Ascending aorta (tissue), 2 donors: Measurements from ENCODE around the gene CHRNA9. TPM values are rescaled to one million over a fixed set of nuclear protein-coding genes. Genes with fewer than 3 reads are reported as not detected.

ENCODE experiments used
- DNase-seq, 2 donors: peaks; one replicate each; pipeline ENCODE4 v3.0.0-alpha.2; 2019; ENCODE audit warnings: low spot score in 2 of 2
- H3K27ac ChIP-seq, 2 donors: fragments of 200-600 bp; sonication (generic); one replicate each; pipeline ENCODE4 v1.5.1; 2016 to 2017; ENCODE audit warnings: mild to moderate bottlenecking in 1 of 2
- H3K27me3 ChIP-seq: fragments of 200-600 bp; sonication (generic); one replicate; pipeline ENCODE4 v1.5.1; 2017
- H3K36me3 ChIP-seq, 2 donors: fragments of 200-600 bp; sonication (generic); one replicate each; pipeline ENCODE4 v1.5.1; 2016
- H3K4me1 ChIP-seq, 2 donors: fragments of 200-600 bp; sonication (generic); one replicate each; pipeline ENCODE4 v1.5.1; 2016 to 2017; ENCODE audit warnings: mild to moderate bottlenecking in 1 of 2
- H3K4me3 ChIP-seq, 2 donors: fragments of 200-600 bp; sonication (generic); one replicate each; pipeline ENCODE4 v1.5.1; 2016 to 2017; ENCODE audit warnings: mild to moderate bottlenecking in 1 of 2
- H3K9me3 ChIP-seq, 2 donors: fragments of 200-600 bp; sonication (generic); one replicate each; pipeline ENCODE4 v1.5.1; 2016
- intact Hi-C: fragments of 100-400 bp; cut with DNase I; formaldehyde crosslinking; loops from one replicate; pipeline ENCODE4 v1.15.1; 2023
- total RNA-seq: library from RNA; depleted of rRNA; stranded (reverse); fragments of >200 nt; gene quantifications from one replicate; pipeline ENCODE4 v1.1.0, GENCODE V29; 2016
- TF ChIP-seq, protein P1 (sequence below), 3 experiments: fragments of 200-600 bp in 2 of 3; fragments of 450-650 bp in 1 of 3; sonication (generic) in 2 of 3; IDR thresholded peaks; one replicate each; pipeline ENCODE4 v1.5.1; 2016 to 2019; ENCODE audit warnings: antibody characterized with exemption in 3 of 3, mild to moderate bottlenecking in 1 of 3, moderate library complexity in 1 of 3

The CHRNA9 gene
- total RNA-seq, 1 donor from 2014 or later = not detected

DNA sequence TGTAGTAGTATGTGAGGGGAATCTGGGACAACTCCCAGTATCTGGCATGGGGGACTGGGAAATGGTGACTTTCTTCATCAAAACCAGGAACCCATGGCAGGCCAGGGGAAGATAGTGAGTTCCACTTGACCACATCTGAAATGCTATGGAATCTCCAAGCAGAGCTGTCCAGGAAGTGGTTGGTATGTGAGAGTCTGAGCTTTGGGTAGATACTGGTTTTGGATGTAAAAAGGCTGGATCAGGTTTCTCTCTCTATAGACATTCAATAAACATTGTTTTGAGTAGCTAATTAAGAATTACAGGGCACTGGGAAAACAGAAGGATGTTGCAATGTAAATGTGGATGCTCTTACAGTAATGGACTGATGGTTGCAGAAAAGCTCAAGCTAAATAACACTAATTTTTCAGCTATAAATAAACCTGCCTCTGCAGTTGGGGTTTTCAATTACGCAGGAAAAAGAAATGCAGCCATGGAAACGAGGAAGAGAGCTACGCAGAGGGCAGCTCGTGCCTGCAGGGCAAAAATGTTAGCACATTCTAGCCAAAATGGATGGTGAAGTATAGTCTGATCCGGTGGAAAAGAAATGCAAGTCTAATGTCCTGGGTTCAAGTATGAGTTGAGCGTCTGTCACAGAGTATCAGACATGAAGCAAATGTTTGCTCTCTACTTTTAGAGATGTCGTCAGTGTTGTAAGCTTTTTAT lies 13.4 kb upstream of the CHRNA9 start:
- Histone ChIP-seq H3K4me3 (no peak overlapping the region), H3K27me3 (no peaks in the 10 kb centered on the region), H3K4me1 (no peaks in the 10 kb centered on the region), H3K36me3 (no peaks in the 10 kb centered on the region), H3K27ac (no peak overlapping the region), H3K9me3 (no peaks in the 10 kb centered on the region)
- intact Hi-C loops = no loop called here
- no peak for DNase-seq
- TF ChIP-seq, protein P1, sequence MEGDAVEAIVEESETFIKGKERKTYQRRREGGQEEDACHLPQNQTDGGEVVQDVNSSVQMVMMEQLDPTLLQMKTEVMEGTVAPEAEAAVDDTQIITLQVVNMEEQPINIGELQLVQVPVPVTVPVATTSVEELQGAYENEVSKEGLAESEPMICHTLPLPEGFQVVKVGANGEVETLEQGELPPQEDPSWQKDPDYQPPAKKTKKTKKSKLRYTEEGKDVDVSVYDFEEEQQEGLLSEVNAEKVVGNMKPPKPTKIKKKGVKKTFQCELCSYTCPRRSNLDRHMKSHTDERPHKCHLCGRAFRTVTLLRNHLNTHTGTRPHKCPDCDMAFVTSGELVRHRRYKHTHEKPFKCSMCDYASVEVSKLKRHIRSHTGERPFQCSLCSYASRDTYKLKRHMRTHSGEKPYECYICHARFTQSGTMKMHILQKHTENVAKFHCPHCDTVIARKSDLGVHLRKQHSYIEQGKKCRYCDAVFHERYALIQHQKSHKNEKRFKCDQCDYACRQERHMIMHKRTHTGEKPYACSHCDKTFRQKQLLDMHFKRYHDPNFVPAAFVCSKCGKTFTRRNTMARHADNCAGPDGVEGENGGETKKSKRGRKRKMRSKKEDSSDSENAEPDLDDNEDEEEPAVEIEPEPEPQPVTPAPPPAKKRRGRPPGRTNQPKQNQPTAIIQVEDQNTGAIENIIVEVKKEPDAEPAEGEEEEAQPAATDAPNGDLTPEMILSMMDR (IDR thresholded peaks at IDR 0.05) = no peak

GRCh38 chr4:40322811-40323210 lies 12.3 kb upstream of the CHRNA9 start:
- no peak for DNase-seq
- TF ChIP-seq, protein P1 (IDR thresholded peaks at IDR 0.05) = no peak

DNA sequence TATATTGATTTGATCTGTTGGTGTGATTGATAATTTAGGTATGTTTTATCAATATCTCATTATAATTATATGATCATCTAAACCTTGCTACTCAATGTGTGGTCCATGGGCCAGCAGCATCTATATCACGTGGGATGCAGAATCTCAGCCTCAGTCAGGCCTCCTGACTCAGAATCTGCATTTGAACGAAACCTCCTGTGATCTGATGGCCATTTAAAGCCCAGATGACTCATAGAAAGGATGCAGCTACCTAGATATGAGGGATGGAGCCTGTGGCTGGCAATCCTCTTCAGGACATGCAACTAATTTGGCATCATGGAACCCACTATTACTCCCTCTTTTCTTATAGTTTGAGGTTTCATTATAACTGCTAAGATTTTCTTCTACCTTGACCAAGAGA lies 11.3 kb upstream of the CHRNA9 start:
- no peak overlapping the region for H3K4me3 ChIP-seq
- H3K4me1 ChIP-seq = no peaks in the 10 kb centered on the region
- TF ChIP-seq, protein P1 (IDR thresholded peaks at IDR 0.05) = no peak
- no peak overlapping the region for H3K27ac ChIP-seq
- H3K9me3 ChIP-seq = no peaks in the 10 kb centered on the region
- DNase-seq = no peak
- H3K36me3 ChIP-seq = no peaks in the 10 kb centered on the region
- intact Hi-C loops = no loop called here
- no peaks in the 10 kb centered on the region for H3K27me3 ChIP-seq

More at GRCh38 chr4:40322811-40323210, 12.3 kb upstream of the CHRNA9 start:
- H3K9me3 ChIP-seq = no peaks in the 10 kb centered on the region
- no peak overlapping the region for H3K4me3 ChIP-seq
- intact Hi-C loops = no loop called here
- no peaks in the 10 kb centered on the region for H3K27me3 ChIP-seq
- H3K4me1 ChIP-seq = no peaks in the 10 kb centered on the region
- no peak overlapping the region for H3K27ac ChIP-seq
- no peaks in the 10 kb centered on the region for H3K36me3 ChIP-seq

DNA sequence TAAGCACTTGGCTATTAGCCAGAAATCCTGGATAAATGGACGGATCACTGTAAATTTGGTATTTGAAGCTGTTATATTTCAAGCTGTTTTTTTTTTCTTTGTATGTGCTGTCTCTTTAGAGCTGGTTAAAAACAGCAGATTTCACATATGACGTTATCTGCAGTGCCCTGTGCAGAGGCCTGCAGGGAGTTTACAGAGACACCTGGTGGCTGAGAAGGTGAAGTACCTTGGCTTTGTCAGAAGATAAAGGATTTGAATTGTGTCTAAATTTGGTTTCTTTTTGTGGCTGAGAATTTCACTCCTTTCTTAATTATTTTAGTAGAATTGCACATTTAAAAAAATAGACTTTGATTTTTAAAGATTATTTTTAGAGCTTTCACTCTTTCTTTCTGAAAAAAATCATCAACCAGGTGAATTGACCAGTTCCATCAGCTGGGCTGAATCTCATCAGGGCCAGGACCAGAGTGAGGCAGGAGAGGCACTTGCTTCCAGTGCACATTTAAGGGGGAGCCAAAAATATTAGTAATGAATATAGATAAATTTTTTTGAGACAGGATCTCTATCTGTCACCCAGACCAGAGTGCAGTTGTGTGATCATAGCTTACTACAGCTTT lies 9.6 kb upstream of the CHRNA9 start:
- no peaks in the 10 kb centered on the region for H3K27me3 ChIP-seq
- no peaks in the 10 kb centered on the region for H3K36me3 ChIP-seq
- intact Hi-C loops = no loop called here
- H3K27ac ChIP-seq = no peak overlapping the region
- no peak for DNase-seq
- TF ChIP-seq, protein P1 (IDR thresholded peaks at IDR 0.05) = peak; percentile 45 to 68 (median 53)
- H3K9me3 ChIP-seq = no peaks in the 10 kb centered on the region
- no peak overlapping the region for H3K4me3 ChIP-seq
- H3K4me1 ChIP-seq = no peaks in the 10 kb centered on the region

DNA sequence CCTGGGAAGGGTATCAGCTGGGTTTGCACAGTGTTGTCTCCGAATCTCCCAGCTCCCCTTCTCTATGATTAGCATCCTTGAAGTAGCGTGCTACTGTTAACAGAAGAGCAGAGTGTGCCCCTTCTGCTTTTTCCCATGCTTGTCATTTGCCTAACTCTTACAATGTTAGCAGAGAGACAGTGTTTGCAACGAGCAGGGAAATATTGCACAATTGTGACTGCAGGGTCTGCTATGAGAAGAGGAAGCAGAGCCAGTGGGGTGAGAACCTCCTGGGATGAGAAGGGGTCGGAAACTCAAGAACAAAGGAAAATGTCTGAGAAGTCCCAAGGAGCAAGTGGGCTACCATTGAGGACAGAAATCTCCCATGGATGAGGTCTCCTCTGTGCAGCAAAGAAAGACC lies 7.8 kb upstream of the CHRNA9 start:
- DNase-seq = no peak
- no peak overlapping the region for H3K4me3 ChIP-seq
- no peaks in the 10 kb centered on the region for H3K4me1 ChIP-seq
- H3K9me3 ChIP-seq = no peaks in the 10 kb centered on the region
- intact Hi-C loops = no loop called here
- H3K36me3 ChIP-seq = no peaks in the 10 kb centered on the region
- no peaks in the 10 kb centered on the region for H3K27me3 ChIP-seq
- TF ChIP-seq, protein P1 (IDR thresholded peaks at IDR 0.05) = no peak
- no peak overlapping the region for H3K27ac ChIP-seq
